ENCODE data around the gene TSPAN11.
"Not testable (repeated sequence)": the region's sequence is repeated elsewhere in the genome, so short reads cannot be mapped to it uniquely, and the experiment has no call there.

Gene TSPAN11

GRCh38 chr12:31021809-31022494 is 95.4 kb downstream of the TSPAN11 start:
- no peak for DNase-seq

- DNase-seq: no peak
These were observed 96.8 kb downstream of the TSPAN11 start for GRCh38 chr12:31023271-31023724.

- no peak for DNase-seq
These were observed 99.7 kb downstream of the TSPAN11 start for GRCh38 chr12:31026202-31026601.

GRCh38 chr12:31027006-31027405 is 100.5 kb downstream of the TSPAN11 start:
- DNase-seq: not testable (repeated sequence)

GRCh38 chr12:31029468-31029867 is 102.9 kb downstream of the TSPAN11 start:
- no peak for DNase-seq

- DNase-seq: no peak
These were observed 103.5 kb downstream of the TSPAN11 start for GRCh38 chr12:31029916-31030562.

- no peak for DNase-seq
These were observed 105.4 kb downstream of the TSPAN11 start for GRCh38 chr12:31031951-31032335.

GRCh38 chr12:31033146-31033545 is 106.6 kb downstream of the TSPAN11 start:
- DNase-seq: no peak

GRCh38 chr12:31033681-31034080 is 107.1 kb downstream of the TSPAN11 start:
- no peak for DNase-seq

- no peak for DNase-seq
These were observed 107.8 kb downstream of the TSPAN11 start for GRCh38 chr12:31034372-31034771.

- no peak for DNase-seq
These were observed 108.7 kb downstream of the TSPAN11 start for GRCh38 chr12:31035226-31035625.

GRCh38 chr12:31035967-31036665 is 109.6 kb downstream of the TSPAN11 start:
- no peak for DNase-seq

GRCh38 chr12:31037028-31037427 is 110.5 kb downstream of the TSPAN11 start:
- no peak for DNase-seq

- no peak for DNase-seq
These were observed 111.4 kb downstream of the TSPAN11 start for GRCh38 chr12:31037931-31038330.

GRCh38 chr12:31041033-31041564 is 114.6 kb downstream of the TSPAN11 start:
- no peak for DNase-seq
